GM19193 (cell line): ENCODE data around the gene RENBP.

Source experiments
- POLR2A ChIP-seq: IDR thresholded peaks from 4 replicates; pipeline ENCODE4 v1.6.1; 2011; ENCODE audit not compliant: insufficient read depth, insufficient read length; ENCODE audit errors: extremely low read depth

Gene RENBP

GRCh38 chrX:153973127-153974002 is 28.9 kb upstream of the RENBP start:
- peak; percentile 26 for TF ChIP-seq POLR2A

- peak; percentile 66 for TF ChIP-seq POLR2A
These were observed 28.1 kb upstream of the RENBP start, which contains the start of gene TMEM187 for GRCh38 chrX:153972368-153973126. Gene TMEM187, plus strand, starts transcription at chrX:153972754. Its CDS starts 9,309 bp downstream, at chrX:153982063.

- TF ChIP-seq POLR2A: peak; percentile 51
These were observed 27.3 kb upstream of the RENBP start, which contains the start of gene HCFC1 for GRCh38 chrX:153971450-153972367. Gene HCFC1, minus strand, starts transcription at chrX:153971818. Its CDS starts 978 bp downstream, at chrX:153970840.

- no peak for TF ChIP-seq POLR2A
These were observed 26.6 kb upstream of the RENBP start for GRCh38 chrX:153971124-153971449.

GRCh38 chrX:153970357-153971123 is 26.1 kb upstream of the RENBP start:
- peak; percentile 4 for TF ChIP-seq POLR2A

GRCh38 chrX:153969904-153970356 is 25.5 kb upstream of the RENBP start:
- TF ChIP-seq POLR2A: no peak

- TF ChIP-seq POLR2A: no peak
These were observed 24.9 kb upstream of the RENBP start for GRCh38 chrX:153969125-153969903.

- no peak for TF ChIP-seq POLR2A
These were observed 24.3 kb upstream of the RENBP start for GRCh38 chrX:153968754-153969124.

- no peak for TF ChIP-seq POLR2A
These were observed 23.8 kb upstream of the RENBP start for GRCh38 chrX:153968255-153968654.

GRCh38 chrX:153967536-153968224 is 23.2 kb upstream of the RENBP start:
- TF ChIP-seq POLR2A: no peak

- TF ChIP-seq POLR2A: no peak
These were observed 22.5 kb upstream of the RENBP start for GRCh38 chrX:153966841-153967535.

- TF ChIP-seq POLR2A: no peak
These were observed 21.8 kb upstream of the RENBP start for GRCh38 chrX:153966283-153966688.
